ENCODE measurements around the gene KLHL40.

- TF ChIP-seq CTCF (IDR thresholded peaks at IDR 0.05) = no peak
- no peak for TF ChIP-seq POLR2AphosphoS5 (IDR thresholded peaks at IDR 0.05; ENCODE audit: low read depth, low read length)
- TF ChIP-seq REST (IDR thresholded peaks at IDR 0.05; ENCODE audit: insufficient read depth in 1 of 2, low read depth in 2 of 2, low read length in 1 of 2) = no peak
Measured at GRCh38 chr3:42663581-42664437, 21.5 kb upstream of the KLHL40 start.

Measured in Panc1 (cell line).